ENCODE measurements around the gene CDH4.

The CDH4 gene

GRCh38 chr20:61284752-61285151, 32.7 kb downstream of the CDH4 start:
- no peak overlapping the region for H3K4me3 ChIP-seq (replicated peaks; ENCODE audit: insufficient read depth, low read length)
- DNase-seq (ENCODE audit: low read depth in 1 of 2, low spot score in 1 of 2): no peak
- TF ChIP-seq REST (IDR thresholded peaks at IDR 0.05; ENCODE audit: insufficient replicate concordance, low read depth) (no peak), CTCF (IDR thresholded peaks at IDR 0.05; ENCODE audit: insufficient read depth, low read length) (no peak), GABPA (IDR thresholded peaks at IDR 0.05; ENCODE audit: low read depth) (no peak), SPI1 (IDR thresholded peaks at IDR 0.05; ENCODE audit: borderline replicate concordance, low read depth) (no peak), POLR2AphosphoS5 (IDR thresholded peaks at IDR 0.05; ENCODE audit: low read depth) (no peak)
- H3K27ac ChIP-seq (replicated peaks): no peak overlapping the region
- no peaks in the 10 kb centered on the region for H3K27me3 ChIP-seq (ENCODE audit: insufficient read depth, poor library complexity, severe bottlenecking)

GRCh38 chr20:61285152-61285645, 33.1 kb downstream of the CDH4 start:
- Histone ChIP-seq H3K27me3 (ENCODE audit: insufficient read depth, poor library complexity, severe bottlenecking) (no peaks in the 10 kb centered on the region), H3K4me3 (replicated peaks; ENCODE audit: insufficient read depth, low read length) (no peak overlapping the region), H3K27ac (replicated peaks) (no peak overlapping the region)
- no peak for TF ChIP-seq SPI1 (IDR thresholded peaks at IDR 0.05; ENCODE audit: borderline replicate concordance, low read depth)
- no peak for TF ChIP-seq REST (IDR thresholded peaks at IDR 0.05; ENCODE audit: insufficient replicate concordance, low read depth)
- no peak for DNase-seq (ENCODE audit: low read depth in 1 of 2, low spot score in 1 of 2)

GRCh38 chr20:61285691-61286090, 33.6 kb downstream of the CDH4 start:
- Histone ChIP-seq H3K27ac (replicated peaks) (no peak overlapping the region), H3K4me3 (replicated peaks; ENCODE audit: insufficient read depth, low read length) (no peak overlapping the region), H3K27me3 (ENCODE audit: insufficient read depth, poor library complexity, severe bottlenecking) (no peaks in the 10 kb centered on the region)
- no peak for DNase-seq (ENCODE audit: low read depth in 1 of 2, low spot score in 1 of 2)
- TF ChIP-seq REST (IDR thresholded peaks at IDR 0.05; ENCODE audit: insufficient replicate concordance, low read depth): no peak
- no peak for TF ChIP-seq SPI1 (IDR thresholded peaks at IDR 0.05; ENCODE audit: borderline replicate concordance, low read depth)
- no peak for TF ChIP-seq CTCF (IDR thresholded peaks at IDR 0.05; ENCODE audit: insufficient read depth, low read length)
- TF ChIP-seq POLR2AphosphoS5 (IDR thresholded peaks at IDR 0.05; ENCODE audit: low read depth): no peak
- no peak for TF ChIP-seq GABPA (IDR thresholded peaks at IDR 0.05; ENCODE audit: low read depth)
